BJ (cell line): Measurements from ENCODE around the gene RABGAP1L. TPM values are rescaled to one million over a fixed set of nuclear protein-coding genes. Genes with fewer than 3 reads are reported as not detected.
"Not testable (repeated sequence)": the region's sequence is repeated elsewhere in the genome, so short reads cannot be mapped to it uniquely, and the experiment has no call there.

ENCODE experiments used
- CTCF ChIA-PET: fragments of 350-600 bp; formaldehyde crosslinking; extraction: SDS; loops from one replicate; lab custom pipeline; 2021; ENCODE audit warnings: antibody characterized with exemption, inconsistent platforms; lab: Yijun Ruan, JAX
- POLR2A ChIA-PET: fragments of 300-600 bp; sonication (Branson Sonifier 250); formaldehyde crosslinking; extraction: SDS; loops from one replicate; lab custom pipeline; 2021; ENCODE audit warnings: antibody characterized with exemption; lab: Charles Lee
- DNase-seq: peaks from one replicate; pipeline ENCODE4 v3.0.0-alpha.2; 2011; ENCODE audit warnings: low read depth
- H3K27me3 ChIP-seq: 2 replicates; pipeline ENCODE4 v1.6.0; 2011; ENCODE audit warnings: low read length; ENCODE audit not compliant: control insufficient read depth, insufficient read depth
- H3K36me3 ChIP-seq: 2 replicates; pipeline ENCODE4 v1.5.1; 2011; ENCODE audit warnings: low read length; ENCODE audit not compliant: control insufficient read depth, insufficient read depth
- H3K4me3 ChIP-seq: 2 replicates; pipeline ENCODE4 v1.5.1; 2011; ENCODE audit warnings: low read depth, mild to moderate bottlenecking, control low read depth, low read length
- CTCF ChIP-seq: IDR thresholded peaks from 2 replicates; pipeline ENCODE4 v1.5.1; 2011; ENCODE audit warnings: low read depth, mild to moderate bottlenecking, control low read depth, inconsistent platforms, low read length, moderate library complexity; ENCODE audit not compliant: insufficient read depth
- polyA plus RNA-seq: library from polyadenylated mRNA; depleted of rRNA; stranded (reverse); fragments of >200 nt; gene quantifications from 2 replicates; pipeline ENCODE4 v1.2.3, GENCODE V29; 2011

The RABGAP1L gene
- polyA plus RNA-seq, 1 experiment = 15.9 TPM

GRCh38 chr1:174314433-174314832, 155.1 kb downstream of the RABGAP1L start:
- DNase-seq = no peak
- ChIA-PET CTCF (interaction anchor here (1.0 kb wide), 1 partner anchor 19 kb away, joined by 6 read pairs; no protein-coding TSS in a partner anchor), POLR2A (no interaction called here)
- no peak for TF ChIP-seq CTCF
- H3K36me3 ChIP-seq = no peaks in the 10 kb centered on the region
- H3K27me3 ChIP-seq = no peaks in the 10 kb centered on the region
- no peak overlapping the region for H3K4me3 ChIP-seq

GRCh38 chr1:174315239-174315638, 155.9 kb downstream of the RABGAP1L start:
- Histone ChIP-seq H3K36me3 (no peaks in the 10 kb centered on the region), H3K4me3 (no peak overlapping the region), H3K27me3 (no peaks in the 10 kb centered on the region)
- DNase-seq = no peak
- TF ChIP-seq CTCF = no peak
- ChIA-PET CTCF (interaction anchor here (1.0 kb wide), 1 partner anchor 18 kb away, joined by 6 read pairs; no protein-coding TSS in a partner anchor), POLR2A (no interaction called here)

GRCh38 chr1:174320897-174321296, 161.6 kb downstream of the RABGAP1L start:
- POLR2A ChIA-PET, H3K36me3 ChIP-seq, DNase-seq, H3K4me3 ChIP-seq, H3K27me3 ChIP-seq: not testable (repeated sequence)
- CTCF ChIA-PET = interaction anchor here (0.5 kb wide), 1 partner anchor 14 kb away, joined by 3 read pairs; no protein-coding TSS in a partner anchor

GRCh38 chr1:174322202-174322862, 163.0 kb downstream of the RABGAP1L start:
- ChIA-PET CTCF (no interaction called here), POLR2A (no interaction called here)
- no peak for DNase-seq
- H3K27me3 ChIP-seq = no peaks in the 10 kb centered on the region
- TF ChIP-seq CTCF = no peak
- peaks cover 1% of the 10 kb centered on the region; the same call in 1 of the 2 replicates for H3K36me3 ChIP-seq
- no peak overlapping the region for H3K4me3 ChIP-seq

GRCh38 chr1:174324493-174324892, 165.2 kb downstream of the RABGAP1L start:
- Histone ChIP-seq H3K27me3 (no peaks in the 10 kb centered on the region), H3K36me3 (peaks cover 1% of the 10 kb centered on the region; the same call in 1 of the 2 replicates), H3K4me3 (no peak overlapping the region)
- ChIA-PET POLR2A (no interaction called here), CTCF (no interaction called here)
- TF ChIP-seq CTCF = no peak
- no peak for DNase-seq
